ENCODE measurements around the gene HLA-DOB. TPM values are rescaled to one million over a fixed set of nuclear protein-coding genes. Genes with fewer than 3 reads are reported as not detected.

HLA-DOB gene
- total and polyA plus RNA-seq, 2 donors (not counting 3 experiments of a cell fraction or from before 2014, with no cell fraction given), result 0.46 to 0.54 TPM

GRCh38 chr6:32796848-32797776 lies 19.7 kb downstream of the HLA-DOB start:
- Histone ChIP-seq H3K9me3 (replicated peaks; ENCODE audit: control insufficient read depth, insufficient read depth, low read length) (no peaks in the 10 kb centered on the region), H3K27me3 (ENCODE audit: control insufficient read depth in 2 of 2, insufficient read depth in 2 of 2, low read length in 2 of 2) (peaks cover 40 to 67% of the 10 kb centered on the region in 2 experiments), H3K79me2 (ENCODE audit: control insufficient read depth, insufficient read depth, low read length) (no peaks in the 10 kb centered on the region), H3K27ac (ENCODE audit: insufficient read depth, low read depth, low read length) (no peak overlapping the region), H2AFZ (ENCODE audit: low read depth, low read length) (peak overlapping the region; percentile 81), H3K4me3 (replicated peaks in 1 of 3; ENCODE audit: insufficient read depth in 1 of 3, low read depth in 1 of 3, low read length in 3 of 3) (peak overlapping the region in 1 of 3 experiments; percentile 19), H3K4me2 (ENCODE audit: insufficient read depth, low read length) (peak overlapping the region; percentile 53), H3K9ac (replicated peaks; ENCODE audit: extremely low read depth, insufficient read depth, low read length) (no peak overlapping the region), H4K20me1 (replicated peaks; ENCODE audit: control insufficient read depth, extremely low read depth, insufficient read depth, low read length) (no peaks in the 10 kb centered on the region), H3K9me1 (replicated peaks; ENCODE audit: control insufficient read depth, extremely low read depth, insufficient read depth, low read length) (no peaks in the 10 kb centered on the region), H3K4me1 (ENCODE audit: control insufficient read depth, extremely low read depth, insufficient read depth, low read length) (no peaks in the 10 kb centered on the region), H3K36me3 (ENCODE audit: control insufficient read depth in 2 of 2, extremely low read depth in 1 of 2, insufficient read depth in 2 of 2, low read length in 2 of 2) (no peaks in the 10 kb centered on the region)
- no TSS peak for BruUV-seq (replicated peaks)
- POLR2A ChIA-PET, result no interaction called here
- TF ChIP-seq FOS (IDR thresholded peaks at IDR 0.05; ENCODE audit: borderline replicate concordance, insufficient read depth, low read length), result no peak
- peak; percentile 77 to 82 for TF ChIP-seq CTCF (IDR thresholded peaks at IDR 0.05; ENCODE audit: extremely low read depth in 1 of 2, insufficient read depth in 1 of 2, low read depth in 1 of 2, low read length in 2 of 2)
- FAIRE-seq (peak; percentile 96), DNase-seq (ENCODE audit: low read depth, low spot score) (peak; percentile 65)
- CTCF ChIA-PET, result interaction anchor here (0.6 to 6.2 kb wide), 10 partner anchors 11 to 552 kb away, joined by 3 to 63 read pairs (median 3); no protein-coding TSS in a partner anchor
- intact Hi-C loops (cut with micrococcal nuclease) (loop anchor here (1.0 to 10.0 kb wide), 7 partner anchors 71 to 752 kb away; no protein-coding TSS in a partner anchor), dilution Hi-C loops (cut with MboI; ENCODE audit: extremely low pct_ligation_motif_present, low sequenced_read_pairs) (no loop called here)

GRCh38 chr6:32794510-32794909 lies 22.3 kb downstream of the HLA-DOB start:
- TF ChIP-seq CTCF (IDR thresholded peaks at IDR 0.05; ENCODE audit: extremely low read depth in 1 of 2, insufficient read depth in 1 of 2, low read depth in 1 of 2, low read length in 2 of 2), result no peak
- TF ChIP-seq FOS (IDR thresholded peaks at IDR 0.05; ENCODE audit: borderline replicate concordance, insufficient read depth, low read length), result no peak
- no peak for TF ChIP-seq MYC (IDR thresholded peaks at IDR 0.05; ENCODE audit: low read depth, low read length)
- TF ChIP-seq POLR2AphosphoS5 (IDR thresholded peaks at IDR 0.05; ENCODE audit: insufficient read depth, low read depth, low read length), result no peak
- no peak for TF ChIP-seq EZH2 (IDR thresholded peaks at IDR 0.05; ENCODE audit: borderline replicate concordance, low read depth, low read length, severe bottlenecking)
- no peak for TF ChIP-seq MAX (IDR thresholded peaks at IDR 0.05; ENCODE audit: insufficient read depth, insufficient read length)
- TF ChIP-seq POLR2A (IDR thresholded peaks at IDR 0.05; ENCODE audit: low read depth, low read length), result no peak
- no peak for TF ChIP-seq GATA2 (IDR thresholded peaks at IDR 0.05; ENCODE audit: insufficient read depth, insufficient read length, low read depth, low read length)
- no peak for TF ChIP-seq JUN (IDR thresholded peaks at IDR 0.05; ENCODE audit: borderline replicate concordance, insufficient read depth, insufficient read length, low read depth)
- CTCF ChIA-PET, result interaction anchor here (0.7 to 2.4 kb wide), 8 partner anchors 9 to 549 kb away, joined by 3 to 15 read pairs (median 4); partner anchors contain the start of gene TAP2
- no TSS peak for BruUV-seq (replicated peaks)
- no peaks in the 10 kb centered on the region for H3K79me2 ChIP-seq (ENCODE audit: control insufficient read depth, insufficient read depth, low read length)
- no peak overlapping the region for H2AFZ ChIP-seq (ENCODE audit: low read depth, low read length)
- no peak overlapping the region for H3K4me3 ChIP-seq (replicated peaks in 1 of 3; ENCODE audit: insufficient read depth in 1 of 3, low read depth in 1 of 3, low read length in 3 of 3)
- H3K9me3 ChIP-seq (replicated peaks; ENCODE audit: control insufficient read depth, insufficient read depth, low read length), result no peaks in the 10 kb centered on the region
- no peaks in the 10 kb centered on the region for H3K9me1 ChIP-seq (replicated peaks; ENCODE audit: control insufficient read depth, extremely low read depth, insufficient read depth, low read length)
- no peak overlapping the region for H3K27ac ChIP-seq (ENCODE audit: insufficient read depth, low read depth, low read length)
- H3K27me3 ChIP-seq (ENCODE audit: control insufficient read depth in 2 of 2, insufficient read depth in 2 of 2, low read length in 2 of 2), result peaks cover 43 to 65% of the 10 kb centered on the region in 2 experiments
- H3K4me1 ChIP-seq (ENCODE audit: control insufficient read depth, extremely low read depth, insufficient read depth, low read length), result no peaks in the 10 kb centered on the region
- H4K20me1 ChIP-seq (replicated peaks; ENCODE audit: control insufficient read depth, extremely low read depth, insufficient read depth, low read length), result no peaks in the 10 kb centered on the region
- POLR2A ChIA-PET, result no interaction called here
- no peak overlapping the region for H3K4me2 ChIP-seq (ENCODE audit: insufficient read depth, low read length)
- H3K36me3 ChIP-seq (ENCODE audit: control insufficient read depth in 2 of 2, extremely low read depth in 1 of 2, insufficient read depth in 2 of 2, low read length in 2 of 2), result no peaks in the 10 kb centered on the region
- DNase-seq (ENCODE audit: low read depth, low spot score) (no peak), FAIRE-seq (no peak)
- no peak overlapping the region for H3K9ac ChIP-seq (replicated peaks; ENCODE audit: extremely low read depth, insufficient read depth, low read length)
- intact Hi-C loops (cut with micrococcal nuclease) (loop anchor here (10.0 kb wide), 1 partner anchor 750 kb away; no protein-coding TSS in a partner anchor), dilution Hi-C loops (cut with MboI; ENCODE audit: extremely low pct_ligation_motif_present, low sequenced_read_pairs) (no loop called here)
